Daoy (cell line): ENCODE data around the gene DPP4. TPM values are rescaled to one million over a fixed set of nuclear protein-coding genes. Genes with fewer than 3 reads are reported as not detected.

ENCODE experiments used
- DNase-seq: peaks from one replicate; pipeline ENCODE4 v3.0.0-alpha.2; 2015; ENCODE audit warnings: low read depth
- total RNA-seq: library from RNA; depleted of rRNA; stranded (reverse); fragments of >200 nt; shearing (Covaris generic); gene quantifications from 2 replicates; pipeline ENCODE4 v1.2.3, GENCODE V29; 2014

The DPP4 gene
- total RNA-seq, 1 experiment from 2014 or later, result 0.17 TPM

- no peak for DNase-seq
Observed at GRCh38 chr2:162021516-162022058, 52.4 kb downstream of the DPP4 start.

DNA sequence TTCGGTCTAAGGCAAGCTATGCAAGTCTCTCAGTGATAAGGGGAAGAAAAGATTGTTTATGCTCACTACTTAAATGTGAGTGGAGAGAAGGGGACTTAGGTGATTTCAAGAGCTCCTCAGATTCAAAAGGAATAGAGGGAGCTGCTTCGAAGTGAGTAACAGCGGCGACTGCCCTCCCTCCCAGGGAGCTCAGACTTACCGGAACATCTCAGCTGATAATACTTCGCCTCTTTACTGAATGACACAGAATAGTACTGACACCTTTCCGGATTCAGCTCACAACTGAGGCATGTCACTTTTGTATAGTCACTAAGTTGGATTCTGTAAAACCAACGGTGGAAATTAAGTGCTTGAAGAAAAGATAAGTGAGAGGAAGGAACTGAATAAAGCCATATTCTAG lies 55.5 kb downstream of the DPP4 start:
- no peak for DNase-seq

GRCh38 chr2:162017233-162017632 lies 56.8 kb downstream of the DPP4 start:
- DNase-seq, result no peak

GRCh38 chr2:162016080-162016479 lies 57.9 kb downstream of the DPP4 start:
- DNase-seq, result no peak

DNA sequence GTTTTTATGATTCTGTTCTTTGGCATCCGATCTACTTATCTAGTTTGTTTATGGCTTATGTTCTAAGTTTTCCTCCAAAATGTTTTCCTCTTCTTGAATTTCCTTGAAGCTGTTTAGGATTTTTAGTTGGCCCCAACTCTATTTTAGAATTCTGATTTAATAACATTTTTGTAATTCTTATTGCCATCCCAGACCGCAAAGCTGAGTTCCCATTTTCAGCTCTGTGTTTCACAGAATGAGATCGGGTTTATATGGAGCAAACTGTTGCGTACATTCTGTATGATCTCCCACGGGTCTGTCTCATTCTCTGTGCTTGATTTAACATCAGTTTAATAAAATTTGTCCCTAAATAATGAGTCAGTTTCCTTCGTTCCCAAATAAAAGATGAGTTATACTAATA lies 59.3 kb downstream of the DPP4 start:
- DNase-seq, result no peak

DNA sequence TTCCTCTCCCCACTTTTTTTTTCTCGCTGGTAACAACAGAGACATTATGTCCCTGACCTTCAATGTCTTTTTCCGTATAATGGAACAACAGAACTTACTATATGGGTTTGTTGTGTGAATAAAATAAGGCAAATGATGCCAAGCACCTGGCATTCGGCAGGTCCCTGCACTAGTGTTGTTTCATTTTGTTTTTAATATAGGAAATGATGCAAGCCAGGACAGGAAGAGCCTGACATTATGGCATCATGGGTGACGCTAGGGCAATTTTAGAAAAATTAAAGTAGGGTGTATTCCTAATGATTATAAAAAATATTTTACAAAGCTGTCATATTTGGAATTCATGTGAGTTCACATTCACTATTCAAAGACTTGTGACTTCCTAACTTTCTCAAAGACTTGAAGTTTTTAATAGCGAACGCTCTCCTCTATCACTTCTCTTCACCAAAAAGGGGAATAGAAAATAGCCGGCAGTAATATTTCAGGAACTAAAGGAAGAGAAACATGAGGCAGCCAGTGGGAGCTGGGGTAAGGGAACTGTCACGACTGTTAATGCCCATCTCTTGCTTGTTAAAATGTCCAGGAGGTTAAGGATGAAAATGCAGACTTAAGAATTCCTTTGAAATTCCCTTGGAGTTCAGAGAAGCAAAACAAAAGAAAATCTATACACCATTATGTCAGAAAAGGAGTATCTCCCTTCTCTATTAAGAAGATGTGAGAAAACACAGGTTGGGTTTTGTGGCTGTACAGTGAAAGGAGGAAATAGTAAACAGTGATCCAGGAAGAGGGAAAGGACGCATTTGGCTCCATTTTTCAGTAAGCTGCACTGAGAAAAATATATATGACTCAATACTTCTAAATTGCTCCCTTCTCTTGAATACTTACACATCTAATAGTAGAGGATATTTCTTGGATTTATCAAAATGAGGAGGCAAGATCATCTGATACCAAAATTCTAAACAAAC lies 60.2 kb downstream of the DPP4 start:
- no peak for DNase-seq

GRCh38 chr2:162012565-162013058 lies 61.4 kb downstream of the DPP4 start:
- no peak for DNase-seq

GRCh38 chr2:162011706-162012564 lies 62.1 kb downstream of the DPP4 start:
- DNase-seq, result no peak

- no peak for DNase-seq
Observed at GRCh38 chr2:162009543-162009942, 64.5 kb downstream of the DPP4 start.

DNA sequence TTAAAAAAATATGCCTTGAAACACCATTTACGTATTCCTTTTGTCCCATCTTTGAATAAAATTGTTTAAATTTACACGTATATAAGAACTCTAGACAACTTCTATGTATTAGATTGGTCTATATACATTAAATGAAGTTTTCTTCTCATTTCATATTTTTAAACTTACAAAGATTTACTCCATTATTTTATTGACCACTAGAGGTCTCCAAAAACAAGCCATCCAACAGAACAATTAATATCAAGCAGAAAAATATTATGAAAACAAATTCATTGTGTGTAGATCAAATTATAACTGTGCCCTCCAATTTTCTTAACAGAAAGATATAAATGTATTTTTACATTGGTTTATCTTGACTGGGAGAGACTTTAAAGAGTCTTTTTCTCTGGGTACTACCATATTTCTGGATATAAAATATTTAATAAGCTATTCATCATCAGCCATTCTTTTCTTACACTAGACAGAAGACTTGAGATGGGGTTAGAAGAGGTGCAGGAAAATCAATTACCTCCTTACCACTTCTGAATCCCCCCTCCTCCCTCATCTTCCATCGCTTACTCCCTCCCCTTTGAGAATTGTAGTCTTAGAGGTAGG lies 66.5 kb downstream of the DPP4 start:
- DNase-seq, result no peak

DNA sequence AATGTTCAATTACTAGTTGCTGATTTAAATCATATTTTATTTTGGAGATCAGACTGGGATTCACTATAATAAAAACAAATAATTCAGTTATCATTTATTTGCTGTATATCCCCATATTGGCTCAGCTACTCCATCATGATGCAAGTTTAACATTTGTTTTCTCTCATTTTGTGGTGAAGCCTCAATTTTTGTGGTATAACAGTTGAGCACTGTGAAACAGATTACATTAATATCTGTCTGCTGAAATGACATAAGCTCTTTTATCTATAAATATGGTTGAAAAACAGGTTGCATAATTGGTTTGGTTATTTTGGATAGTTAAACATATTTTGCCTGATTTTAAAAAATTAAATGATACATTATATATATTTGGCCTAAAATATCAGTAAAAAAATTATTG lies 67.7 kb downstream of the DPP4 start:
- DNase-seq, result no peak

DNA sequence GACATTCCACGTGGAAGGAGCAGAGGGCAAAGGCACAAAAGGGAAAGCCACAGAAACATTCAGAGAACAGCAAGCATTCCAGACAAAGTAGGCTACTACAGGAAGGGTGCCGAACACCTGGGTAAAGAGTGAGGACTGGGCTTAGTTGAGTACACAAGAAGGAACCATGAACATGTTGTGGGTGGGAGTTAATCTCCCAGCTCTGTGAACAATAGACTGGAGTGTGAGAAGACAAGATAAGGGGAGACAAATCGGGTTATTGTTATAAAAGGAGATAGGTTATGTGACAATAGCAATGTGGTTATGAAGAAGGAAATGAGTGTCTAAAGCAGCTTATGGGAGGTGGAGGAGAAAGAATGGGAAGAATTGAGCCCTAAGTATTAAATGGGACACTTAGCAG lies 70.0 kb downstream of the DPP4 start:
- DNase-seq, result no peak

DNA sequence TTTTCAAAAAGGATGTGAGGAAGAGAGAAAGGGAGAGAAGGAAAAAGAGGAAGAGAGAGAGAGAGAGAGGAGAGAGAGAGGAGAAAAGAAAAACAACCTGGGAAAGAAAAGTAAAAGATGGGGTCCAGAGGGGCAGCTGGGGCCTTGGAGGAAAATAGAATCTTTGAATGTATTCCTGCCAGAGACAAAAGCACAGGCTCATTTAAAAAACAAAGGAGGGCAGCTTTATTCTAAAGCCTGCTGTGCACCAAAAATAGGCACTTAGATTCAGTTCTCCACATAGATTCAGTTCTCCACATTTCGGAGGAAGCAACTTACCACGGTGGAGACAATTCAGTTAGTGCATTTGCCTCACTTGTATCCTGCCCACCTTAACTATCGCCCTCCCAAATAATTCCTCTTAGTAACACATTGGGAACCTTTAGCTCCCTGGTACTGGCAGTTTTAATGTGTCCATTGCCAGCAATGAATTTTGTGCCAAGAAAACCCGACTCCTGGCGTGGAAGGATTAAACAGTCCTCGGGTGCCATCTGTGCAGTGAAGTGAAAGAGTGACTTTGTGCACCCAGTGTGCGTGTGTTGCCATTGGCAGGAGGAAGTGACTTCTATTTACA lies 71.3 kb downstream of the DPP4 start:
- DNase-seq, result no peak

GRCh38 chr2:162000431-162000830 lies 73.6 kb downstream of the DPP4 start:
- no peak for DNase-seq

- no peak for DNase-seq
Observed at GRCh38 chr2:161999321-161999720, 74.7 kb downstream of the DPP4 start.

- no peak for DNase-seq
Observed at GRCh38 chr2:161998857-161999256, 75.2 kb downstream of the DPP4 start.

DNA sequence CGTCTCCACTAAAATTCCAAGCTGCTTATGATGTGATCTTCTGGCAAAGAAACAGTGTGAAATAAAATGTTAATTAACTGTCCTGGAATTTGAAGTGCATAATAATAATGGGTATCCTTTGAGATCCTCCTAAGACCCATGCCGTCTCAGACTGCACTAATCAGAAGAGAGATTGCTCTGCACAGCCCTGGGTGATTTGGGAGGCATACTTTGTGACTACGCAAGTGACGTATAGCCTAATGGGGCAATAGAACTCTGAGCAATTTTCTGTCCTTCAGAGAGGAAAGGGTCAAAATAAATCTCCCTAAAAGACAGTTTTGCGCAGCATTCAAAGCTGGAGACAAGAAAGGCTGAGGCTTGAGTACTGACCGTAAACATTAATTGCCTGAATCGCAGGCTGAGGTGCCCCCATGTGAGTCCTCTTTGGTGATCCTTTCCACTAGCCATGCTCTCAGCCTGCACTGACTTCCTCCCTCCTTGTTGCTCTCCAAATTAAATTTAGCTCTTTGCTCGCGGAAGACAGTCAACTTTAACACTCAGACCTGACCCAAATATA lies 76.0 kb downstream of the DPP4 start:
- DNase-seq, result no peak

DNA sequence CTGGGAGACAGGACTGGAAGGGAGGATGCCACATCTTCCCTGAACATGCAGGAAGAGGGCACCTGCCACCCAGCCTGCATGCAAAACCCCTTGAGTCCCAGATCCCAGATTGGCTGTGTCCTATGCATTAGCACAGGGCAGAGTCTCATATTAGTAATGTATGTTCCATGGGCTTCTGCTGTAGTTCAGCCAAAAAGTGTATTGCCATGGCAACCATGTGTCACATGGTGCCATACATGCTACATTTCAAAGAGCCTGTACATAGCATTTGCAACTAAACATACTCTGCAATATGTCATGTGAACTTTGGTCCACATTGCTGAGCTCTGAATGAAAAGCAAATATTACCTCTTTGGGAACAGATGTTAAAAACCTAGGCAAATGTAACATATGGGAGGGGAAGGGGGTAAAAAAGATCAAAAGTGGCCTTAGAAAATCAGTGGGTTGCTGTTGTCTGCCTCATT lies 78.4 kb downstream of the DPP4 start:
- no peak for DNase-seq

DNA sequence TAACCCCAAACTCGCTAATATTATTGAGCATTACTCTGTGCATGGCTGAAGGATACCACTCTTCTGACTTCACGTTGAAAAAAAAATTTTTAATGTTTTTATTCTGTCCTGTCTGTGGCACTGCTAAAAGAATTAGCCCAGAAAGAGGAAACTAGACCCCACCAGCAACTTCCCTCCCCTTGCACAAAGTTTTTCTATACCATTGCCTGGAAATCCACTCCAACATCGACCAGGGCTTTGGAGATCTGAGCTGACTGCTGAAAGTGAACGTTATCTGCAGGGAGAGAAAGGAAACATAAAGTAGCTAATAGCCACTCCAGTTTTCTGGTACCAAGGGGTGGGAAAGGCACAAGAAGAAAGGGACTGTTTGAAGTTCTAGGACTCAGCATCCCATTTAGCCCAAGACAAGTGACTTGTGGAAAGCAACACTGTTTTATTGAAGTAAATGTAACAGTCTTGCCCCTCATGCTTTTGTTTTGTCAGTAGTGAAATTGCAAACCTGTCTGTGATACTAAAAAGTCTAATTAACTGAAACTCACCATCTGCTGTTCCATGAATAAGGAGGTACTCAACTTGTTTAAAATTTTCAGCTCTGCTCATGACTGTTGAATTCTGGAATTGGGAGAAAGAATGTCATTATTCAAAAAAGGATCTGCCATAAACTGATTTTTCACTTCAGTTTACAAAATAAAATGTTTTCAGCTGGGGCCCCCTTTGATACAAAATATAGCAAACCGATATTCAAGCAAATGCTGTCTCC lies 79.1 kb downstream of the DPP4 start:
- DNase-seq, result no peak

DNA sequence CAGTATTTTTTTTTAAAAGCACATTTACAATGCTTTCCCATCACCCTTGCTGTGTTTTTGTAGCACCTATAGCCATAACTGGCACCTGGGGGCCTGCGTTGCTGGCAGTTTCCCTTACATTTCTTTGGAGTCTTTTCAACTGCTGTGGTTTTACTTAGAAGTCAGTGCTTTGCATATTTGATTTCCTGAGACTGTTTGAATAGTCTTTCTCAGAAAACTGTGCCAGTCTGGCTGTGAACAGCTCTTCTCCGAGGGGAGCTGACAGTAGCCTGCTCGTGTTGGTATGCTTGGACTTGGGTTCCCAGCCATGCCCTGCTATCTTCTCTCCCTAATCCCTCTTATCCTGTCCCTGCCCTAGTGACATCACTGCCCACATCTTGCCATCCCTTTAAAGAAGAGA lies 81.5 kb downstream of the DPP4 start:
- peak; percentile 24 for DNase-seq
